ENCODE measurements around the gene PTBP3. TPM values are rescaled to one million over a fixed set of nuclear protein-coding genes. Genes with fewer than 3 reads are reported as not detected.

Gene PTBP3
- total RNA-seq, 1 donor from 2014 or later = 18.7 TPM

GRCh38 chr9:112174222-112174964 lies 159.0 kb downstream of the PTBP3 start:
- DNase-seq (ENCODE audit: low spot score) (peak; percentile 50), ATAC-seq (peak; percentile 82)

GRCh38 chr9:112173489-112174221 lies 159.8 kb downstream of the PTBP3 start:
- DNase-seq (ENCODE audit: low spot score) (no peak), ATAC-seq (no peak)

- ATAC-seq (no peak), DNase-seq (ENCODE audit: low spot score) (no peak)
These were observed 162.5 kb downstream of the PTBP3 start for GRCh38 chr9:112170968-112171367.

GRCh38 chr9:112170235-112170634 lies 163.2 kb downstream of the PTBP3 start:
- ATAC-seq (no peak), DNase-seq (ENCODE audit: low spot score) (no peak)

GRCh38 chr9:112169368-112169767 lies 164.1 kb downstream of the PTBP3 start:
- ATAC-seq = no peak
- DNase-seq (ENCODE audit: low spot score) = no peak

GRCh38 chr9:112168197-112168596 lies 165.2 kb downstream of the PTBP3 start:
- DNase-seq (ENCODE audit: low spot score) (no peak), ATAC-seq (no peak)

Other genes with a start within 250 kb of the PTBP3 start
- gene SUSD1, start 158.3 kb downstream of the PTBP3 start, total RNA-seq = 3.2 TPM
- gene HSDL2, start 46.5 kb upstream of the PTBP3 start, total RNA-seq = 83.8 TPM
- gene KIAA1958, start 153.2 kb upstream of the PTBP3 start, total RNA-seq = 7.8 TPM

All from left lobe of liver (tissue), 2 donors.